Dermis blood vessel endothelial cell (primary cell): ENCODE measurements around the gene MRPL4. TPM values are rescaled to one million over a fixed set of nuclear protein-coding genes. Genes with fewer than 3 reads are reported as not detected.
A peak's percentile ranks its signal among the peaks of the same experiment; 100 is the strongest.

Experiments
- DNase-seq: peaks from one replicate; pipeline ENCODE4 v3.0.0; 2010
- total RNA-seq: library from RNA; depleted of rRNA; stranded (reverse); fragments of >200 nt; gene quantifications from 2 replicates; pipeline ENCODE4 v1.2.3, GENCODE V29; 2014

MRPL4 gene
- 19.9 and 44.6 TPM in 2 replicates for total RNA-seq

DNA sequence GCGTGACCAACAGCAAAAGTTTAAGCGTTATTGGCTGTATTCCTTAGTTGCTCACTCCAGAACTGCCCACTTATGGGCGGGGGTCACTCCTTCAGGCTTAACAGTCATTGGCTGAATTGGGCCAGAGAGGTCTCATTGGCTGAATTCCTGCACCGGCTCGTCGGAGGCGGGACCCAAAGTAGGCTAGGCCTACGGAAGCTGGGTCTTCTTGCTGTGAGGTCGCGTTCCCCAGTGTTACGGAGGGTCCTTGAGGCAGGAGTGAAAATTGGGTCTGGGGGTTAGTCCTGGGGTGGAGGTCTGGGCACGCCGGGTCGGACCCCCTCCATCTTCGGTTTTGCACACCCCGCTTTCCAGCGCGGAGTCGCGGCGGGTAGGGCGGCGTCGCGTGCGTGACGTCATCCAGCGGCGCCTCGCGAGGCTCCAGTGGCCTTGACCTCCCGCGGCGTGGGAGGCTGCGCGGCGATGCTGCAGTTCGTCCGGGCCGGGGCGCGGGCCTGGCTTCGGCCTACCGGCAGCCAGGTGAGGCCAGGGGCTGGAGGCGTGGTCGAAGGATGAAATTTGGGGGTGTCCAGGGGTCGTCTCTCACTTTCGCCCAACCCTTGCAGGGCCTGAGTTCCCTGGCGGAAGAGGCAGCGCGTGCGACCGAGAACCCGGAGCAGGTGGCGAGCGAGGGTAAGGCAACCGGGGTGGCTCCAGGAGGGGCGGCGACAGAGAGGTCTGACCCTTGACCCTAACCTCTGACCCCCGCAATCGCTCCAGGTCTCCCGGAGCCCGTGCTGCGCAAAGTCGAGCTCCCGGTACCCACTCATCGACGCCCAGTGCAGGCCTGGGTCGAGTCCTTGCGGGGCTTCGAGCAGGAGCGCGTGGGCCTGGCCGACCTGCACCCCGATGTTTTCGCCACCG is at the start of gene MRPL4:
Gene MRPL4 (plus strand): TSS at position 423 of the 903 bp plus-strand sequence. CDS start 40 bp downstream, at position 463.
- DNase-seq: peak; percentile 99

DNA sequence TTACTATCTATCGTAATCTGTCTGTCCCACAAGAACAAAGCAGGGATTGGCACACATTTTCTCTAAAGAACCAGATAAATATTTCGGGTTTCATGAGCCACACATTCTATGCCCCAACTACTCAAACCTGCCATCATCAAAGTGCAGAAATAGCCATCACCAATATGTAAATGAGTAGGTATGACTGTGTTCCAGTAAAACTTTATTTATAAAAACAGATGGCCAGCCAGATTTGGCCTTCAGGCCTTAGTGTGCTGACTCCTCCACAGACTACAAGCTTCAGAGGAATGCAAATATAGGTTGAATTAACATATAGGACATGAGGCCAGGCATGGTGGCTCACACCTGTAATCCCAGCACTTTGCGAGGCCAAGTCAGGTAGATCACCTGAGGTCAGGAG is 48.3 kb upstream of the MRPL4 start:
- DNase-seq: no peak

DNA sequence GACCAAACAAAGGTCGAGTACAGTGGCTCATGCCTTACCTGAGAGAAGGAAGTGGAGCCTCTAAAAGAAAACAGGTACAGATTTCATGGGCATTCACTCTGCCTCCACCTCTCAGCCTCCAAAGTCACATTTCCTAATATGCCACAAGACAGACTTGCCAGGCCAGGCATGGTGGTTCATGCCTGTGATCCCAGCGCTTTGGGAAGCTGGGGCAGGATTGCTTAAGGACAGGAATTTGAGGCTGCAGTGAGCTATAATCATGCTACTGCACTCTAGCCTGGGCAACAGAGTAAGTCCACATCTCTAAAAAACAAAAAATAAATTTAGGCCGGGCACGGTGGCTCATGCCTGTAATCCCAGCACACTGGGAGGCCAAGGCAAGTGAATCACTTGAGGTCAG is 46.4 kb upstream of the MRPL4 start:
- no peak for DNase-seq

DNA sequence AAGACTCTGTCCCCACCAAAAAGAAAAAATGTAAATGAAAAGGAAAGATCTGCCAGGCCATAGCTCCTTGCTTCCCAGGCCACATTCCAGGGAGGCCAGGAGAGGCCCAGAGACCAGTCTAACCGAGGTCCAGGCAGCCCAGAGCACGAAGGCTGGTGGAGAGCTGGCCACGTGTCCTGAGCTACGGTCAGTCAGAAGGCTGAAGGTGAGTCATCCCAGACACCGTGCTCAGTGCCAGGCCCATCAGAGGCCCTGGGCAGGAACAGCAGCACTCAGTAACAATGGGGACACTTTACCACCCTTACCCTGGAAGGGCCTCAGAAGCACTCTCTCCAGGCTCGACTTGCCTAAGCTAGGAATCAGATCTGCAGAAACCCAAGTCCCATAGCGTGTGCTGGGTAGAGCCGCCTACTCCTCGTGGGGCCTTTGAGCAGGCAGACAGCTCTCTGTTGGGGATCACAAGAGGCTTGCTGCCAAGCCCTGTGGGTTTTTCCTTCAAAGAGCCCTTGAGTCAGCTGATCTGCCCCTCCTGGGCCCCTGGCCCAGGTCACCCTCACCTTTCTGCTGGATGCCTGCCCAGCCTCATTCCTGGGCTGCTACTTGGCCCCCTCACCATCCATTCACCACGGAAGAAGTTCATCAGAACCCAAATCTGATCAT is 45.7 kb upstream of the MRPL4 start:
- peak; percentile 58 for DNase-seq

DNA sequence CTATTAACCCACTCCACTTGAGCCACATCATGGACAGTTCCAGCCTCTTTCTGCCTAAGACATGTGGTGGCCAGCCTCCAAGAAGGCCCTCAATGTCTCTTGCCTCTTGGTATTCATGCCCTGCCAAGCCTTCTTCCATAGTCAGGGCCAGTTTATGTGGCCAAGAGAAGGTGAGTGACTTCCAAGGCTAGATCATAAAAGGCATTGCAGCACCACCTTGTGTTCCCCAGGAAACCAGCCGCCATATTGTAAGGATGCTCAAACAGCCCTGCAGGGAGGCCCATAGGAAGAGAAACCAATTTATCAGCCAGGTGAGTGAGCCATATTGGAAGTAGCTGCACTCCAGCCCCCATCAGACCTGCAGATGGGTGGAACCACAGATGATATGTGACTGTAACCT is 45.0 kb upstream of the MRPL4 start:
- no peak for DNase-seq

DNA sequence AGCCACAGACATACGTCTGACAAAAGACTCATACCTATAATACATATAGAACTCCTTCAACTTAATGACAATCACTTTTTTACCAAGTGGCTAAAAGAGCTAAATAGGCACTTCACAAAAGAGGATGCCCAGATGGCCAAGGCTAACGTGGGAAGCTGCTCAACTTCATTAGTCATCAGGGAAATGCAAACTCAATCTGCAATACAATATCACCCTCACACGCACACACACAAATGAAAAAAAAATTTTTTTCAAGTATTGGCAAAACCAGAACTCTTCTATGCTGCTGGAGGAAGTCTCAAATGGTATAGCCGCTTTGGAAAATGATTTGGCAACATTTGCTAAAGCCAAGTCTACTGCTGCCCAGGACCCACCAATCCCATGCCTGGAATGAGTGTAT is 42.7 kb upstream of the MRPL4 start:
- peak; percentile 77 for DNase-seq

DNA sequence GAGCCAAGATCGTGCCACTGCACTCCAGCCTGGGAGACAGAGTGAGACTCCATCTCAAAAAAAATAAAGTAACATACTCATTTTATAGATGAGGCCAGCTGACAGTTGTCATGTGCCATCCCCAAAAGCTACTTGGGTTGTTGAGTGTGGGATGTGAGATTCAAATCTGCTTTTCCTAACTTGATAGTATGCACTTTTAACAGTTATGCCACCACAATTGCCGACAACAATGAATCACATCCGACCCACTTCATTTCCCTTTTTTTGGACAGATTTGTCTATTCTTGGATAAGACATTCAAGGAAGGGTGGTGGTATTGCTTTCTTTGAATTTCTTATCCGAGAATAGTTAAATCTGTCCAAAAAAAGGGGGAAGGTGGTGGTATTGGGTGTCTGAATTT is 41.0 kb upstream of the MRPL4 start:
- DNase-seq: peak; percentile 27

DNA sequence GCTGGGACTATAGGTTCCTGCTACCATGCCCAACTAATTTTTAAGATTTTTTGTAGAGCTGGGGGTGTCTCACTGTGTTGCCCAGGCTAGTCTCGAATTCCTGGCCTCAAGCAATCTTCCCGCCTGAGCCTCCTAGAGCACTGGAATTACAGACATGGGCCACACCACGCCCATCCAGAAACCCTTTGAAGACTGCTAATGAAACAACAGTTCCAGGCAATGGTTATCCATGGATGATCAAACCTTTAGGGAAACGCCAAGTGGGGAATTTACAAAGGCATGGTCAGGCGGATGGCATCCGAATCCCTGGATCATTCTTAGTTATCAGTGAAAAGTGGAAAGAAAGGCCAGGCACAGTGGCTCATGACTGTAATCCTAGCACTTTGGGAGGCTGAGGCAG is 40.3 kb upstream of the MRPL4 start:
- no peak for DNase-seq

DNA sequence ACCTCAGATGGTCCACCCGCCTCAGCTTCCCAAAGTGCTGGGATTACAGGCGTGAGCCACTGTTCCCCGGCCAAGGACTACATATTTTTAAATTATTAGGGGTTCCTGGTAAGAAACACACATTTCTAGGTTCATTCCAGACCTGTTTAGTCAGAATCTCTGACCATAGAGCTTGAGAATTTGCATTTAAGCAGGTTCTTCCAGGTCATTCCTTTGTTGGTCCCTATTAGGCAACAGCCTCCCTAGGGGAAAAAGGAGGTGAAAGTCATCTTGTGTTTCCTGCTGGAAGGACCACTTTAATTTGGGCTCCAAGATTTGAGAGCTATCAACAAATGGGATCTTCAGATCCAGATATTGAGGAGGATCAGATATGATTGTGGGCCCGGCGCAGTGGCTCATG is 37.2 kb upstream of the MRPL4 start:
- no peak for DNase-seq

DNA sequence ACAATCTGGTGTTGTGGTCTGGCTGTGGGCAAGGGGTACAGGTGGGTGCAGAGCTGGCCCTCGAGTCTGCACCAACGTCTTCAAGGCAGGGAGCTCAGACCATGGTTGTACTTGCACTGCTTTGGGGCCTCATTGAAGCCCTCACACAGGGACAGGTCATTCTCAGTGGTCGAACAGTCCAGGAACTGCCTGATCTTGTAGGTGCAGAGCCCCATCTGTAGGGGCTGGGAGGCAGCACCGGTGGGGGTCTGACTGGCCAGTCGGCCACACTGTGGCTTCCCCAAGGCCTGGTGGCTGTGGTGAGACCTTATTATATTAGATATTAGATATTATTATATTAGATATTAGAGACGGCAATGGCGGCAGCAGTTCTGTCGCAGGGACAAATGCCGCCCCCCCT is 34.9 kb upstream of the MRPL4 start:
- no peak for DNase-seq

DNA sequence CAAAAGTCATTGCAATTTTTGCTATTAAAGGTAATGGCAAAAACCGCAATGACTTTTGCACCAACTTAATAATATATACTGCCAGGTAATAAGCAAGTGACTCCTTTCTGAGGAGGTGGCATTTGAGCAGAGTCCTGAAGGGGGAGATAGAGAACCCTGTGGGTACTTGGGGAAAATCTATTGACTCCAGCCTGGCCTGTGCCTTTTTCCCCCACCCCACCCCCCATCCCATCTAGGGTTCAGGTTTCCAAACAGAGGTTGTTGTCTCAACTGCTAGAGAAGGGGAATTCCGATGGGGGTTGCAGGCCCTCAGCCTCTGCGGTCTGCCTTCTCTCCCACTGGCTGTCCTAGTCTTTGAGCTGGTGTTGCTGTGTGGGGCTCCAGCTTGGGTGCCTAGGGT is 32.3 kb upstream of the MRPL4 start:
- DNase-seq: peak; percentile 24

DNA sequence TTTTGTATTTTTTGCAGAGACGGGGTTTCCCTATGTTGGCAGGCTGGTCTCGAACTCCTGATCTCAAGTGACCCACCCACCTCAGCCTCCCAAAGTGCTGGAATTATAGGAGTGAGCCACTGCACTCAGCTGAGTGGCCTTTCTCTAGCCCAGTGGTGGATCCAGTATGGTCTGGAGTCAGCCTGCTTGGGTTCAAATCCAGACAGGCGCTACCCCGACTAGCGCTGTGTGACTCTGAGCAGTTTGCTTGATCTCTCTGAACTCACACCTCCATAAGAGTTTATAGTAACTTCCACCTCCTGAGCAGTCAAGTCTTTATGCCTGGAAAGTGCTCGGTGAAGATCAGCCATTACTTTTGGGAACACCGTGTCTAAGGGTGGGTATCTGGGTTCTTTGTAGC is 31.3 kb upstream of the MRPL4 start:
- DNase-seq: no peak

DNA sequence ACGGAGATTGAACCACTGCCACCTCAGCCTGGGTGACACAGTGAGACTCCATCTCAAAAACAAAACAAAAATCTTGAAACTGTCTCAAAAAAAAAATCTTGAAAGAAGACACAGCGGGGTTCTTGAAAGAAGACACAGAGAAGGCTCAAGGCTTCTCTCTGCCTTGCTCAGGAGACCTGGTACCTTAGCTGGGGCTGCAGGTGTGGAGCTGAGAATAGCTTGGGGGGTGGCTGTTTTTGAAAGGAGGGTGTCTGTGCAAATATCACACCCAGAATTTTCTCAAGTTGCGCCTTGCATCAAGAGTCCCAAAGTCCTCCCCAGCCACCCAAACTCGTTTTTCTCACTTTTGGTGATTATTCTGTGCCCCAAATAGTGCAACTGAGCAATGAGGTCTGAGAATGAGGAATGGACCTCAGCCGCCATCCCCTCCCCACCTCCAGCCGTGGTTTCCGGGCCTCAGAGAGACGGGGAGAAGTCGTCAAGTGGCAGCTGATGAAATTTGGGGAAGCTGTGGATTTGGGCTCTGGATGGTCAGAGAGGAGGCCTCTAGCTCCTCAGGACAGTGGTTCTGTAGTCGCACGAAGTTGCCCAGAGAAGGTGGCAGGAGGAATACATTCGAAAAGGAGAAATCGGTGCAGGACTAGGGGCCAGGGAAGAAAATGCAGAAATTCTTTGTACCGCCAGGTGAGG is 29.7 kb upstream of the MRPL4 start:
- no peak for DNase-seq

DNA sequence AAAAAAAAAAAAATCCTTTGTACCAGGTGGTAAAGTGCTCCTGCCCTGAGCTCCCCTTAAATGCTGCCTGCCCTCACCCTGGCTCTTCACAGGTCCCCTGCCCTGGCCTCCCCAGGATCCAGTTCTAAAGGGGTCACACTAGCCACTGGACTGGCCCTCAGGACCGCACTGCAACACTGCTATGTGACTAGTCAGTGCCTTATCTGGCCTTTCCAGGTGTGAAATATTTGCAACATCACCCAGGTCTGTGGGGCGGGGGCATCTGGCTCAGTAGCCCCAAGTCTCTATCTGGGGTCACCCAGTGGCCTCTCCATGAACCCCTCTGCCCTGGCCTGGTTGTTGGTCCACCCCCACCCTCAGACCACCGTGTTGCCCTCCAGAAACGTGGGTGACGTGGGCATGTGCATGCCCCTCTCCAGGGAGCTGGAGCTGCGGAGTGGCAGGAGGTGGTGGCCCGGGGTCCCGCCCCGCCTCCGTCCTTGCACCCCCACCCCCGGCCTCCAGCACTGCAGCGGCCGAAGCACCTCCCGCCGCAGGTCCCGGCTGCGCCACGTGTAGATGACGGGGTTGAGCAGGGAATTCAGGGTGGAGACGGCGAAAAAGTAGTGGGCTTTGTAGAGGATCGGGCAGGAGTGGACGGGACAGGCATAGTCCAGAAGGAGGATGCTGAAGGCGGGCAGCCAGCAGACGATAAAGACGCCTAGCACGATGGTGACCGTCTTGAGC is 28.4 kb upstream of the MRPL4 start:
- no peak for DNase-seq

DNA sequence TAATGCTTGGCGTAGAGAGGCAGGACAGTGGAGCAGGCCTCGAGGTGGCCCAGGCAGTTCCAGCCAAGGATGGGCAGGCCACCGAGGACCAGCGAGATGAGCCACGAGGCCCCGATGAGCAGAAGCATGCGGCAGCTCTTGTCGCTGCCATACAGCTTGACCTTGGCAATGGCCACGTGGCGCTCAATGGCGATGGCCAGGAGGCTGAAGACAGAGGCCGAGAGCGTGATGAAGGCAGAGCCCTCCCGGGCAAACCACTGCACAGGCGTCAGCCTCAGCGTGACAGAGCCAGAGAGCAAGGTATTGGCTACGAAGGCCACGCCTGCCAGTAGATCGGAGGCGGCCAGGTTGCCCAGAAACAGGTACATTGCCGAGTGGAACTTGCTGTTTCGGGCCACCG is 27.7 kb upstream of the MRPL4 start:
- DNase-seq: no peak

DNA sequence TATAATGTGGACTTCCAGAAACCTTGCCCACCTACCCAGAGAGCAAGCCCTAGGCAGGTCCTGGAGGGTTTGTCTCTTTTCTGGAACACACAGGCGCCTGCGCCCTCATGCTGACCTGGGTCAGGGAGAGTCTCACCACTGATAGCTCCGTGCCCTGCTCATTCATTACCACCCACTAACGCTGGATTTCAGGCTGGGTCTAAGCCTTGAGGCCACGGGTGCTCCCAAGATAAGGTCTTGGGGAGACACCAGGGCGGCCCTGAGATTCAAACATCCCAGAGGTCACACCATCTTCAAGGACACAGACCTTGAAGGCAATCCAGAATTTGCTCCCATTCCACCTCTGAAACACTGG is 26.0 kb upstream of the MRPL4 start:
- DNase-seq: no peak

DNA sequence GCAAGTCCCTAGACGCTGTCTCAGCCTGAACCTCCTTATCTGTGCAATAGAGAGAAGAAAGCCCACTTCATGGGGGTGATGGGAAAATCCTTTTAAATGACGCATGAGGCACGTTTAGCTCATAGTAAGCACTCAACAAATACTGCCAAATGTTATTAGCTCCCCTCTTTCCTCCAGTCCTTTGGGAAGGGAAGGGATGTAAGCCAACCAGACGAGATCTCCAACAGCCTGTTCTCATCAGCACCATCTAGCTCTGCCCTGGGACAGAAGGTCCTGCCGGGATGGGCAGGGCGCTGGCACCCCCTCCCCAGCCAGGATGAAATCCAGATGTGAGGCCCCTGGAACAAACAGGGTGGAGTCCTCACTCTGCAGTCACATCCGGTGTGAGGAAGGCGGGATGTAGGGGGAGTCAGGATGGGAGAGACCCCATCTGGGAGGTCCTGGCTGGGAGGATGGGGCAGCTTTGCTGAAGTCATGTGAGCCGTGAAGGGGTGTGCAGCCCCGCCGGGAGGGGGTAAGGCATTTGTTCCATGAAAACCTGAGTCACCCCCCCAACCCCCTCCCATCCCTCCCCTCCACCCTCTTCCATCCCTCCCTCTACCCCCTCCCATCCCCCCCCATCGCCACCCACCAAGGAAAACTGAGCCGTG is 25.5 kb upstream of the MRPL4 start:
- no peak for DNase-seq

DNA sequence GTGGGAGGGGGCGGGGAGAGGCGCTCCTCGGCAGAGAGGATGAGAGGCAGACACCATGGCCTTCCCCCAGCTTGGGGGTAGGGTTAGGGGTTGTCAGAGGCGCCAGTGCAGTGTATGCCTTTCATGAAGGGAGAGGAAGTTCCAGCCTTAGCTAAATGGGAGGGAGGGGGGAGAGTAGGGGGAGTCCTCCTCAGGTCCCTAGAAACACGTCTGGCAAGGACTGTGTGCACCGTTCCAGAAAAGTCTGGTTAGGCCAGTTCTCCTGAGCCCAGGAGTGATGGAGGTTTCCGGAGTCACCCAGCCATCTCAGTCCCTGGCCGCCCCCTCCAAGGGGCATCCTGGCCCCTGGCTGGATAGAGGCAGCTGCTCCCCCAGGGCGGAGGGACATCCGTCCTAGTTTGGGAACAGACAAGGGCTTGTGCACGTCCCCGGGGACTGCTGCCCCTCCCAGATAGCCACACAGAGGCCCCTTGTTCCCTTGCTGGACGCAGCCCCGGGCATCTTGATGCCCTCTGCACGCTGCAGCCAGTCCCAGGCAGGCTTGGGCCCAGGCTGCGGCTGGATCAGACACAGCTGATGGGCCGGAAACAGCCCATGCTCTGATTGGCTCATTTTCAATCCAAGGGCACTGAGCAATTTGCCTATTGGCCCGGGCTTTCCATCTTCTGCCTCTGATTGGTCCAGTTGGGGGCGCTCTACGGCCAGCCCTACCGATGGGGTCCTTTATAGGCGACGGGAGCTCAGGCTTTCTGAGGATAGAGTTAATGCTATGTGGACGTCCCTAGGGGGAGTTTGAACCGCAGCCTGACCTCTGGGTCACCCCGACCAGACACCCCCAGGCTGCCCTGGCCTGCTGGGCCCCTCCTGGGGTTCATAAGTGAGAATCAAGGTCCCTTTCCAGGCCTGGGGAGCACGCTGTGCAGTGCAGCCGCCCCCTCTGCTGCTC is 24.7 kb upstream of the MRPL4 start:
- no peak for DNase-seq

DNA sequence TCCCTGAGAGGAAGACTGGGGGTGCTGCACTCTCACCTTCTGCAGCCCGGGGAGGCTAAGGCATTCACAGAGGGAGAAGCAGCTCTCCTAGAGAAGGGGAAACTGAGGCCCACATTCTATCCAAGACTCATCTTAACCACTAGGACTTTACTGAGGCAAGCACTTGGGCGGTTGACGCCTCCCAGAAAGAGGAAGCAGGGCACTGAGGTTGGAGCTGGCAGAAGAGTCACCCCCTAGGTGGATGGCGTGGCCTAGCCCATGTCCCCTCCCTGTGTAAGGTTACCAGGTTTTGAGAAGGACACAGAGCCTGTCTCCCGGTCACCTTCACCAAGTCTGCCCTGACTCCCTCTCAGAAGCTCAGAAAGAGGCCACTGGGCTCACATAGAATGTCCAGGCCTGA is 23.6 kb upstream of the MRPL4 start:
- no peak for DNase-seq

DNA sequence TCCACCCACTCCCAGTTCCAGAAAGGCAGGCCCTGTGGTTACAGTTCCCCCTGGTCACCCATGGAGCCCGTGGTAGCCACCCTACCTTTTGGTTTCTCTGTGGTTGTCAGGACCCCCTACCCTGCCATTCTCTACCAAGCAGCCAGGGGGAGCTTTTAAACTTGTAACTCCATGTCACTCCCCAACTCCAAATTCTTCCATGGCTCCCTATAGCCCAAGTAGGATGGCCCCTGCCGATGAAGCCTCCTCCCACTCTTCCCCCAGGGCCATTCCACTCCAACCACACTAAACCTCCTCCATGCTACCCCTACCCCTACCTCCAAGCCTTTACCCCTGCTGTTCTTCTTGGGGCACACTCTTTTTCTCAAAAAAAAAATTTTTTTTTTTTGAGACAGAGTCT is 23.1 kb upstream of the MRPL4 start:
- peak; percentile 60 for DNase-seq

DNA sequence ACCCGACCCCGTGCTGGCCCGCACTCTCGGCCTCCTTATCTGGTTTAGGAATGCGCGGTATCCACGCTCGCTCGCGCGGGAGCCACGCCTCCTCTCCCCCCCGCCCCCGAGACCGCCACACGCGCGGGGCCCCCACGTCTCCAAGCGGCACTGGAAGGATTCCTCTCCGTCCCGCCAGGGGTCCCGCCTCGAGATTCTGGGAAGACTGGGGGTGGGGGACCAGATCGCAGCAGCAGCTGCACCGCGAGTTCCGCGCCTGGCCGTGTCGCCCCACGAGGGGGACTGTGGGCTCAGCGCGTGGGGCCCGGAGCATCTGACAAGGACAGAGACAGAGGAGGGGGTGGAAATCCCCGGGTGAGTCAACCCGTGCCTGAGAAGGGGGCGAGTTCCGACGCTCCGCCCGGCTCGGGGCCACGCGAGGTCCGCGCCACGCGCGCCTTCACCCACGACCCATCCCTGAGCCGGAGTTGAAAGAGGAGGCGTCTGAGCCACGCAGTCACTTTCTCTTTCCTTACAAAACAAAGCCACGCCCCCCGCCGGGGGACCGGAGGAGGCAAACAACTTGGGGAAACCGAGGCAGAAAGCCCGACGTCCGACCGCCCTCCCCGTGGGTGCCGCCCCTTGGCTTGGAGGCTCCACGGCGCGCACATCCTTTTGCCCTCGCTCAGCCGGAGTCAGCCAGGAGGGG is 21.7 kb upstream of the MRPL4 start:
- DNase-seq: peak; percentile 18
